Measurements from ENCODE around the gene CPEB4.

The CPEB4 gene

GRCh38 chr5:173935396-173935795 is 47.2 kb downstream of the CPEB4 start:
- no peak overlapping the region for H3K27ac ChIP-seq (ENCODE audit: low read depth, low read length)
- no peaks in the 10 kb centered on the region for H3K9me3 ChIP-seq (ENCODE audit: insufficient read depth, low read length)
- no peak overlapping the region for H3K9ac ChIP-seq (ENCODE audit: low read length)
- no peak overlapping the region for H2AFZ ChIP-seq (ENCODE audit: low read depth, low read length, severe bottlenecking)
- 0 out of 2 replicates have a peak, but pooled peaks cover 3% of the 10 kb centered on the region for H3K36me3 ChIP-seq (ENCODE audit: low read length)
- TF ChIP-seq, protein P1, sequence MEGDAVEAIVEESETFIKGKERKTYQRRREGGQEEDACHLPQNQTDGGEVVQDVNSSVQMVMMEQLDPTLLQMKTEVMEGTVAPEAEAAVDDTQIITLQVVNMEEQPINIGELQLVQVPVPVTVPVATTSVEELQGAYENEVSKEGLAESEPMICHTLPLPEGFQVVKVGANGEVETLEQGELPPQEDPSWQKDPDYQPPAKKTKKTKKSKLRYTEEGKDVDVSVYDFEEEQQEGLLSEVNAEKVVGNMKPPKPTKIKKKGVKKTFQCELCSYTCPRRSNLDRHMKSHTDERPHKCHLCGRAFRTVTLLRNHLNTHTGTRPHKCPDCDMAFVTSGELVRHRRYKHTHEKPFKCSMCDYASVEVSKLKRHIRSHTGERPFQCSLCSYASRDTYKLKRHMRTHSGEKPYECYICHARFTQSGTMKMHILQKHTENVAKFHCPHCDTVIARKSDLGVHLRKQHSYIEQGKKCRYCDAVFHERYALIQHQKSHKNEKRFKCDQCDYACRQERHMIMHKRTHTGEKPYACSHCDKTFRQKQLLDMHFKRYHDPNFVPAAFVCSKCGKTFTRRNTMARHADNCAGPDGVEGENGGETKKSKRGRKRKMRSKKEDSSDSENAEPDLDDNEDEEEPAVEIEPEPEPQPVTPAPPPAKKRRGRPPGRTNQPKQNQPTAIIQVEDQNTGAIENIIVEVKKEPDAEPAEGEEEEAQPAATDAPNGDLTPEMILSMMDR (IDR thresholded peaks at IDR 0.05; ENCODE audit: insufficient read depth, low read length, poor library complexity, severe bottlenecking) = no peak
- no peak for TF ChIP-seq EZH2phosphoT487 (conservative IDR thresholded peaks at IDR 0.05; ENCODE audit: low read length)
- H3K4me3 ChIP-seq (ENCODE audit: insufficient read depth, low read length, poor library complexity, severe bottlenecking) = no peak overlapping the region
- H4K20me1 ChIP-seq (ENCODE audit: low read depth, low read length) = peaks cover 7% of the 10 kb centered on the region
- no peaks in the 10 kb centered on the region for H3K9me2 ChIP-seq (replicated peaks; ENCODE audit: insufficient read depth, low read length)
- peaks cover 51% of the 10 kb centered on the region for H3K79me2 ChIP-seq (ENCODE audit: insufficient read depth, low read length)
- H3K4me2 ChIP-seq (ENCODE audit: low read depth, low read length, poor library complexity, severe bottlenecking) = no peak overlapping the region
- no peaks in the 10 kb centered on the region for H3K27me3 ChIP-seq (ENCODE audit: low read length)
- peaks cover 7% of the 10 kb centered on the region; the same call in 1 of the 2 replicates for H3F3A ChIP-seq (ENCODE audit: insufficient read depth)

DNA sequence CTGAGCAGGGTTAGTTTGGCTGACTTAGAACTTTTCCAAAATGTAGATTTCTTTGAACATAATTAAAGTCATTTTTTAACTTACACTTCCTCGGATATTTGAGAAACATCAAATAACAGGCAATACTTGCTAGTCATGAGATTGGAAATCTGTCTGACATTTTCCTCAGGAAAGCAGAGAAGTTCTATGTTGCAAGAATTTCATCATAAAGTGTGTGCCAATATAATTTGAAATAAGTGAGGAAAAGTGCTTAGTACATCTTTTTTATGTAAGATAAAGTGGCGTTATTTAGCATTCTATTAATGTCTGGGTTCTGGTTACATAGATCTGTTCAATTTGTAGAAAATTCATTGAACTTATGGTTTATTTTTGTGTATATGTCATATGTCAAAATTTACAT is 52.1 kb downstream of the CPEB4 start:
- Histone ChIP-seq H3K27ac (ENCODE audit: low read depth, low read length) (no peak overlapping the region), H3F3A (ENCODE audit: insufficient read depth) (peaks cover 10% of the 10 kb centered on the region; the same call in 1 of the 2 replicates), H3K9ac (ENCODE audit: low read length) (no peak overlapping the region), H3K4me3 (ENCODE audit: insufficient read depth, low read length, poor library complexity, severe bottlenecking) (no peak overlapping the region), H3K9me2 (replicated peaks; ENCODE audit: insufficient read depth, low read length) (no peaks in the 10 kb centered on the region), H3K9me3 (ENCODE audit: insufficient read depth, low read length) (no peaks in the 10 kb centered on the region), H3K36me3 (ENCODE audit: low read length) (peaks cover 5% of the 10 kb centered on the region; the same call in 1 of the 2 replicates), H3K27me3 (ENCODE audit: low read length) (no peaks in the 10 kb centered on the region), H3K79me2 (ENCODE audit: insufficient read depth, low read length) (peaks cover 44% of the 10 kb centered on the region), H3K4me2 (ENCODE audit: low read depth, low read length, poor library complexity, severe bottlenecking) (no peak overlapping the region), H2AFZ (ENCODE audit: low read depth, low read length, severe bottlenecking) (no peak overlapping the region), H4K20me1 (ENCODE audit: low read depth, low read length) (peaks cover 10% of the 10 kb centered on the region)
- TF ChIP-seq, protein P1 (IDR thresholded peaks at IDR 0.05; ENCODE audit: insufficient read depth, low read length, poor library complexity, severe bottlenecking) = no peak

DNA sequence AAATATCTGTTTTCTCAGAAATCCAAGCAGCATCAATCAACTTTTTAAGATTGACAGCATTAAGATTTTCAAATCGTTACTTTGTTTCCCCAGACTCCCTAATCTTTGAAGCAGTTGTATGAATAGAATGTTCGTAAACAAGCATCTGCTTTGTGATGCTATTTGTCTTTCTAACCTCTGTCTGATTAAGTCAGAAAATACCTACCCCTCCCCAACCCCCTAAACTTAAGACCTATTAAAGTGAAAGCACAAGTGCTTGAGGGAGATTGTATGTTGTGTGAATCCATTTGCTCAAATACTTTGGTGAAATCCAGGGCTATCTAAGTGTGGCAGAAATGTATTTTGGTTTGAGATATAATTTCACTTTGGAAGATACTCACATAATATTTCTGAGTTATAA is 53.0 kb downstream of the CPEB4 start:
- peaks cover 14% of the 10 kb centered on the region; the same call in 1 of the 2 replicates for H3F3A ChIP-seq (ENCODE audit: insufficient read depth)
- no peak overlapping the region for H3K4me2 ChIP-seq (ENCODE audit: low read depth, low read length, poor library complexity, severe bottlenecking)
- H3K27me3 ChIP-seq (ENCODE audit: low read length) = no peaks in the 10 kb centered on the region
- no peak overlapping the region for H3K4me3 ChIP-seq (ENCODE audit: insufficient read depth, low read length, poor library complexity, severe bottlenecking)
- H3K9ac ChIP-seq (ENCODE audit: low read length) = no peak overlapping the region
- no peak overlapping the region for H2AFZ ChIP-seq (ENCODE audit: low read depth, low read length, severe bottlenecking)
- peaks cover 10% of the 10 kb centered on the region for H4K20me1 ChIP-seq (ENCODE audit: low read depth, low read length)
- H3K36me3 ChIP-seq (ENCODE audit: low read length) = peaks cover 13% of the 10 kb centered on the region; the same call in 1 of the 2 replicates
- no peak for TF ChIP-seq EZH2phosphoT487 (conservative IDR thresholded peaks at IDR 0.05; ENCODE audit: low read length)
- TF ChIP-seq, protein P1 (IDR thresholded peaks at IDR 0.05; ENCODE audit: insufficient read depth, low read length, poor library complexity, severe bottlenecking) = no peak
- no peaks in the 10 kb centered on the region for H3K9me2 ChIP-seq (replicated peaks; ENCODE audit: insufficient read depth, low read length)
- no peaks in the 10 kb centered on the region for H3K9me3 ChIP-seq (ENCODE audit: insufficient read depth, low read length)
- no peak overlapping the region for H3K27ac ChIP-seq (ENCODE audit: low read depth, low read length)
- H3K79me2 ChIP-seq (ENCODE audit: insufficient read depth, low read length) = peaks cover 37% of the 10 kb centered on the region

Data from SU-DHL-6 (cell line).